Neural cell (in vitro differentiated cells): ENCODE data around the gene DPP9.

ENCODE experiments used
- CTCF ChIP-seq: fragments of 450-650 bp; IDR thresholded peaks from 2 replicates; pipeline ENCODE4 v1.5.1; 2014; ENCODE audit warnings: antibody characterized with exemption, mild to moderate bottlenecking, moderate library complexity; ENCODE audit not compliant: poor library complexity, severe bottlenecking
- EP300 ChIP-seq: fragments of 450-650 bp; conservative IDR thresholded peaks from 2 replicates; pipeline ENCODE4 v1.6.1; 2014; ENCODE audit warnings: antibody characterized with exemption, mild to moderate bottlenecking, moderate library complexity; ENCODE audit not compliant: poor library complexity, severe bottlenecking
- EZH2 ChIP-seq: fragments of 200-600, 300-800 bp; shearing (Covaris generic), sonication (generic); IDR thresholded peaks from 2 replicates; pipeline ENCODE4 v1.6.1; 2014; ENCODE audit warnings: antibody characterized with exemption, low read length, borderline replicate concordance, mild to moderate bottlenecking; ENCODE audit not compliant: insufficient read depth, poor library complexity, severe bottlenecking
- MXI1 ChIP-seq: fragments of 450-650 bp; conservative IDR thresholded peaks from 2 replicates; pipeline ENCODE4 v1.6.1; 2014; ENCODE audit warnings: antibody characterized with exemption, mild to moderate bottlenecking; ENCODE audit not compliant: poor library complexity, severe bottlenecking
- POLR2AphosphoS5 ChIP-seq: IDR thresholded peaks from 2 replicates; pipeline ENCODE4 v1.6.1; 2012
- RAD21 ChIP-seq: fragments of 450-650 bp; conservative IDR thresholded peaks from 2 replicates; pipeline ENCODE4 v1.6.1; 2014; ENCODE audit warnings: antibody characterized with exemption, mild to moderate bottlenecking, moderate library complexity
- REST ChIP-seq: IDR thresholded peaks from 2 replicates; pipeline ENCODE4 v1.6.1; 2012; ENCODE audit warnings: borderline replicate concordance
- TAF1 ChIP-seq: IDR thresholded peaks from 2 replicates; pipeline ENCODE4 v1.6.1; 2012; ENCODE audit warnings: low read depth

GRCh38 chr19:4689403-4689802 is 34.2 kb downstream of the DPP9 start:
- TF ChIP-seq CTCF, result no peak
- TF ChIP-seq MXI1, result no peak
- no peak for TF ChIP-seq POLR2AphosphoS5
- TF ChIP-seq EP300, result no peak
- TF ChIP-seq EZH2, result no peak
- TF ChIP-seq REST, result no peak
- TF ChIP-seq RAD21, result no peak
- TF ChIP-seq TAF1, result no peak
